Suprapubic skin (tissue), 4 donors: ENCODE measurements around the gene RTN4R.

ENCODE experiments used
- POLR2A ChIP-seq, 2 donors: fragments of 450-650 bp; IDR thresholded peaks; one replicate each; pipeline ENCODE4 v1.6.1; 2017; ENCODE audit warnings: antibody characterized with exemption in 2 of 2, mild to moderate bottlenecking in 2 of 2, moderate library complexity in 2 of 2
- POLR2AphosphoS5 ChIP-seq, 3 donors: sonication (generic); formaldehyde crosslinking; IDR thresholded peaks; one replicate each; pipeline ENCODE4 v1.6.1; 2017; ENCODE audit warnings: antibody characterized with exemption in 3 of 3
- TF ChIP-seq, protein P1 (sequence below), 2 donors: fragments of 200-600 bp in 1 of 2; fragments of 450-650 bp in 1 of 2; sonication (generic) in 1 of 2; IDR thresholded peaks; one replicate each; pipeline ENCODE4 v1.5.1; 2016 to 2019; ENCODE audit warnings: antibody characterized with exemption in 2 of 2, mild to moderate bottlenecking in 1 of 2, moderate library complexity in 1 of 2

DNA sequence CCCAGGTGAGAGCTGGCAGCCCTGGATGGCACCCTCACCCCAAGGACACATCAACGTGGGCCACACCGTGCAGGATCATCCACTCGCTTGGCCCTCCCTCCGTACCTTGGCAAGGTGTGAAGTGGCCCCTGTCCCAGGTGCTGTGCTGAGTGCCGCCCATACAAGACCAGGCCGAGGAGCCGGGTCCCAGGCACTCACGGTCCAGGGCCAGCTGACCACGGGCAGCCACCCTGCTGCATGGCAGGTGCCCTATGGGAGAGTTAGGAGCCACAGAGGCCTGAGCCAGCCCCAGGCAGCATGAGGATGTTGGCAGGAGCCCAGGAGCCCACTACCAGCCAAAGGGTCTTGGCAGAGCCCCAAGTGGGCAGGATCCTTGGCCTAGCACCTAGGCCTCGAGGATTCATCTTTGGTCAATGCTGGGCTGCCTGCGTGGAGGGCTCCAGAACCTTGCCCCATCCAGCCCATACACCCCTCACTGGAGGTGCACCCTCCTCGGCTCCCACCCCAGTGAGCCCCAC lies 19.6 kb downstream of the RTN4R start:
- TF ChIP-seq POLR2AphosphoS5 (IDR thresholded peaks at IDR 0.05) (no peak), POLR2A (IDR thresholded peaks at IDR 0.05) (no peak)
- TF ChIP-seq, protein P1, sequence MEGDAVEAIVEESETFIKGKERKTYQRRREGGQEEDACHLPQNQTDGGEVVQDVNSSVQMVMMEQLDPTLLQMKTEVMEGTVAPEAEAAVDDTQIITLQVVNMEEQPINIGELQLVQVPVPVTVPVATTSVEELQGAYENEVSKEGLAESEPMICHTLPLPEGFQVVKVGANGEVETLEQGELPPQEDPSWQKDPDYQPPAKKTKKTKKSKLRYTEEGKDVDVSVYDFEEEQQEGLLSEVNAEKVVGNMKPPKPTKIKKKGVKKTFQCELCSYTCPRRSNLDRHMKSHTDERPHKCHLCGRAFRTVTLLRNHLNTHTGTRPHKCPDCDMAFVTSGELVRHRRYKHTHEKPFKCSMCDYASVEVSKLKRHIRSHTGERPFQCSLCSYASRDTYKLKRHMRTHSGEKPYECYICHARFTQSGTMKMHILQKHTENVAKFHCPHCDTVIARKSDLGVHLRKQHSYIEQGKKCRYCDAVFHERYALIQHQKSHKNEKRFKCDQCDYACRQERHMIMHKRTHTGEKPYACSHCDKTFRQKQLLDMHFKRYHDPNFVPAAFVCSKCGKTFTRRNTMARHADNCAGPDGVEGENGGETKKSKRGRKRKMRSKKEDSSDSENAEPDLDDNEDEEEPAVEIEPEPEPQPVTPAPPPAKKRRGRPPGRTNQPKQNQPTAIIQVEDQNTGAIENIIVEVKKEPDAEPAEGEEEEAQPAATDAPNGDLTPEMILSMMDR (IDR thresholded peaks at IDR 0.05), result no peak
